Uterus (tissue), 2 donors: ENCODE measurements around the gene PWWP2B.

Experiments
- CTCF ChIP-seq, 4 experiments: fragments of 200-600 bp in 2 of 4; fragments of 450-650 bp in 2 of 4; sonication (generic) in 2 of 4; IDR thresholded peaks; one replicate each; pipeline ENCODE4 v1.5.1; 2016 to 2019; ENCODE audit warnings: antibody characterized with exemption in 4 of 4, mild to moderate bottlenecking in 2 of 4, moderate library complexity in 1 of 4
- POLR2A ChIP-seq, 2 donors: fragments of 450-650 bp; IDR thresholded peaks; one replicate each; pipeline ENCODE4 v1.6.1; 2016; ENCODE audit warnings: antibody characterized with exemption in 2 of 2, mild to moderate bottlenecking in 1 of 2, moderate library complexity in 1 of 2

- TF ChIP-seq CTCF (IDR thresholded peaks at IDR 0.05): no peak
- TF ChIP-seq POLR2A (IDR thresholded peaks at IDR 0.05): no peak
Measured at GRCh38 chr10:132457328-132458070, 60.5 kb downstream of the PWWP2B start.
